Renal cortex interstitium (tissue), 11 donors: ENCODE results near the gene EPHA3. TPM values are rescaled to one million over a fixed set of nuclear protein-coding genes. Genes with fewer than 3 reads are reported as not detected.

Experiments used
- DNase-seq, 11 donors: peaks; one replicate each; pipeline ENCODE4 v3.0.0-alpha.2; 2013; ENCODE audit warnings: low read depth in 9 of 11, low spot score in 4 of 11; ENCODE audit errors: extremely low read depth in 1 of 11
- polyA plus RNA-seq, 3 donors: library from polyadenylated mRNA; unstranded; fragments of 120-200 nt; gene quantifications; one replicate each; pipeline ENCODE4 v1.2.1, GENCODE V29; 2013; ENCODE audit not compliant: insufficient read length in 3 of 3

Gene EPHA3
- polyA plus RNA-seq, 3 donors = 3.2 to 5.1 (median 4.8) TPM

GRCh38 chr3:89114841-89115223, 7.4 kb downstream of the EPHA3 start:
- no peak for DNase-seq

- DNase-seq = no peak
Measured at GRCh38 chr3:89116476-89116875, 9.1 kb downstream of the EPHA3 start.

GRCh38 chr3:89138048-89138447, 30.6 kb downstream of the EPHA3 start:
- no peak for DNase-seq

GRCh38 chr3:89139870-89140269, 32.4 kb downstream of the EPHA3 start:
- no peak for DNase-seq

GRCh38 chr3:89144080-89144479, 36.7 kb downstream of the EPHA3 start:
- no peak for DNase-seq

GRCh38 chr3:89145995-89146394, 38.6 kb downstream of the EPHA3 start:
- DNase-seq = no peak

- DNase-seq = no peak
Measured at GRCh38 chr3:89154416-89154815, 47.0 kb downstream of the EPHA3 start.

- DNase-seq = peak in 1 of 11 donors; percentile 5
Measured at GRCh38 chr3:89155811-89156210, 48.4 kb downstream of the EPHA3 start.

GRCh38 chr3:89157575-89157974, 50.2 kb downstream of the EPHA3 start:
- no peak for DNase-seq

- DNase-seq = no peak
Measured at GRCh38 chr3:89159605-89160004, 52.2 kb downstream of the EPHA3 start.

GRCh38 chr3:89164774-89165173, 57.4 kb downstream of the EPHA3 start:
- no peak for DNase-seq

- no peak for DNase-seq
Measured at GRCh38 chr3:89165636-89166263, 58.3 kb downstream of the EPHA3 start.

- DNase-seq = no peak
Measured at GRCh38 chr3:89171687-89172545, 64.5 kb downstream of the EPHA3 start.

GRCh38 chr3:89173546-89173945, 66.1 kb downstream of the EPHA3 start:
- DNase-seq = no peak

GRCh38 chr3:89179355-89180001, 72.1 kb downstream of the EPHA3 start:
- DNase-seq = no peak

- no peak for DNase-seq
Measured at GRCh38 chr3:89180334-89180733, 72.9 kb downstream of the EPHA3 start.

GRCh38 chr3:89182056-89182455, 74.6 kb downstream of the EPHA3 start:
- DNase-seq = no peak

- no peak for DNase-seq
Measured at GRCh38 chr3:89184151-89184995, 77.0 kb downstream of the EPHA3 start.

GRCh38 chr3:89186456-89186855, 79.0 kb downstream of the EPHA3 start:
- DNase-seq = no peak
